Stomach (tissue), 4 donors: ENCODE results near the gene VIT.

Experiments
- POLR2A ChIP-seq, 4 donors: fragments of 450-650 bp; IDR thresholded peaks; one replicate each; pipeline ENCODE4 v1.6.1; 2016; ENCODE audit warnings: antibody characterized with exemption in 4 of 4, control low read depth in 2 of 4, mild to moderate bottlenecking in 1 of 4, moderate library complexity in 1 of 4
- POLR2AphosphoS5 ChIP-seq, 3 donors: sonication (generic); formaldehyde crosslinking; IDR thresholded peaks; one replicate each; pipeline ENCODE4 v1.6.1; 2016; ENCODE audit warnings: antibody characterized with exemption in 3 of 3
- TF ChIP-seq, protein P1 (sequence below), 7 experiments: fragments of 450-650 bp in 4 of 7; fragments of 200-600 bp in 3 of 7; sonication (generic) in 3 of 7; IDR thresholded peaks; one replicate each; pipeline ENCODE4 v1.5.1; 2016 to 2019; ENCODE audit warnings: antibody characterized with exemption in 7 of 7, control low read depth in 2 of 7, mild to moderate bottlenecking in 1 of 7

DNA sequence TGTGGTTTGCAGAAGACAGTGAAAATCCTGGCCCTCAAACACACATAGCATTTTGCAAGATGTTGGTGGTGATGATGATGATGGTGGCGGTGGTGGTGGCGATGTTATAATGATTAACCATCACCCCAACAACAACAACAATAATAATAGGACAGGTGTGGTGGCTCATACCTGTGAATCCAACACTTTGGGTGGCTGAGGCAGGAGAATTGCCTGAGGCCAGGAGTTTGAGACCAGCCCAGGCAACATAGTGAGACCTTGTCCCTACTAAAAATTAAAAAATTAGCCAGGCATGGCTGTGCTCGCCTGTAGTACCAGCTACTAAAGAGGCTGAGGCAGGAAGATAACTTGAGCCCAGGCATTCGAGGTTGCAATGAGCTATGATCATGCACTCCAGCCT is 3.8 kb downstream of the VIT start:
- no peak for TF ChIP-seq POLR2AphosphoS5 (IDR thresholded peaks at IDR 0.05)
- TF ChIP-seq, protein P1, sequence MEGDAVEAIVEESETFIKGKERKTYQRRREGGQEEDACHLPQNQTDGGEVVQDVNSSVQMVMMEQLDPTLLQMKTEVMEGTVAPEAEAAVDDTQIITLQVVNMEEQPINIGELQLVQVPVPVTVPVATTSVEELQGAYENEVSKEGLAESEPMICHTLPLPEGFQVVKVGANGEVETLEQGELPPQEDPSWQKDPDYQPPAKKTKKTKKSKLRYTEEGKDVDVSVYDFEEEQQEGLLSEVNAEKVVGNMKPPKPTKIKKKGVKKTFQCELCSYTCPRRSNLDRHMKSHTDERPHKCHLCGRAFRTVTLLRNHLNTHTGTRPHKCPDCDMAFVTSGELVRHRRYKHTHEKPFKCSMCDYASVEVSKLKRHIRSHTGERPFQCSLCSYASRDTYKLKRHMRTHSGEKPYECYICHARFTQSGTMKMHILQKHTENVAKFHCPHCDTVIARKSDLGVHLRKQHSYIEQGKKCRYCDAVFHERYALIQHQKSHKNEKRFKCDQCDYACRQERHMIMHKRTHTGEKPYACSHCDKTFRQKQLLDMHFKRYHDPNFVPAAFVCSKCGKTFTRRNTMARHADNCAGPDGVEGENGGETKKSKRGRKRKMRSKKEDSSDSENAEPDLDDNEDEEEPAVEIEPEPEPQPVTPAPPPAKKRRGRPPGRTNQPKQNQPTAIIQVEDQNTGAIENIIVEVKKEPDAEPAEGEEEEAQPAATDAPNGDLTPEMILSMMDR (IDR thresholded peaks at IDR 0.05), result no peak
- TF ChIP-seq POLR2A (IDR thresholded peaks at IDR 0.05), result no peak
